OCI-LY1 (cell line): ENCODE measurements around the gene PTPRT.

Experiments used
- EZH2 ChIP-seq: fragments of 200-600 bp; sonication (generic), shearing (Covaris generic); IDR thresholded peaks from 2 replicates; pipeline ENCODE4 v1.8.0; 2017; ENCODE audit warnings: borderline replicate concordance, mixed run types, mild to moderate bottlenecking, antibody characterized with exemption, low read length, moderate library complexity, mixed read lengths
- TF ChIP-seq, protein P1 (sequence below): fragments of 200-600 bp; sonication (generic), shearing (Covaris generic); IDR thresholded peaks from 2 replicates; pipeline ENCODE4 v1.5.1; 2017; ENCODE audit warnings: mild to moderate bottlenecking, antibody characterized with exemption, low read length, moderate library complexity, mixed read lengths

DNA sequence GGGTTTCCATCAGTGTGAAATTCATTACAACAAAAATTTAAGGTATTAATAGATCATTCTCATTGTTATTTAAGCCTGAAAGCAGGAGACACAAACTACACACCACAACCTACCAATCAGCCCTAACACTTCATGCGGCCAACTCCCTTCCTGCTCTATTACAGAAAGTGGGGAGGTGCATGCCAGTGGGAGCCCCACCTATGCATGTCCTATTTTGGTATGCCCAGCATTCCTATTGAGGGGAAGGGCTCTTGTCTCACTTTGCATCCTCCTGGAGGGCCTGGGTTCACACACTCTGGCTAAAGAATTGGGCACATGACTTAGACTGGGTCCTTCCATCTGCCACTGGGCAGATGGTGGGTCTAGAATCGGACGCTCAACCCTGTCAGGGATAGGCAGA lies 450.0 kb downstream of the PTPRT start:
- TF ChIP-seq, protein P1, sequence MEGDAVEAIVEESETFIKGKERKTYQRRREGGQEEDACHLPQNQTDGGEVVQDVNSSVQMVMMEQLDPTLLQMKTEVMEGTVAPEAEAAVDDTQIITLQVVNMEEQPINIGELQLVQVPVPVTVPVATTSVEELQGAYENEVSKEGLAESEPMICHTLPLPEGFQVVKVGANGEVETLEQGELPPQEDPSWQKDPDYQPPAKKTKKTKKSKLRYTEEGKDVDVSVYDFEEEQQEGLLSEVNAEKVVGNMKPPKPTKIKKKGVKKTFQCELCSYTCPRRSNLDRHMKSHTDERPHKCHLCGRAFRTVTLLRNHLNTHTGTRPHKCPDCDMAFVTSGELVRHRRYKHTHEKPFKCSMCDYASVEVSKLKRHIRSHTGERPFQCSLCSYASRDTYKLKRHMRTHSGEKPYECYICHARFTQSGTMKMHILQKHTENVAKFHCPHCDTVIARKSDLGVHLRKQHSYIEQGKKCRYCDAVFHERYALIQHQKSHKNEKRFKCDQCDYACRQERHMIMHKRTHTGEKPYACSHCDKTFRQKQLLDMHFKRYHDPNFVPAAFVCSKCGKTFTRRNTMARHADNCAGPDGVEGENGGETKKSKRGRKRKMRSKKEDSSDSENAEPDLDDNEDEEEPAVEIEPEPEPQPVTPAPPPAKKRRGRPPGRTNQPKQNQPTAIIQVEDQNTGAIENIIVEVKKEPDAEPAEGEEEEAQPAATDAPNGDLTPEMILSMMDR: no peak
- TF ChIP-seq EZH2: no peak
